ENCODE data around the gene PLOD3. TPM values are rescaled to one million over a fixed set of nuclear protein-coding genes. Genes with fewer than 3 reads are reported as not detected.

The PLOD3 gene
- total RNA-seq, 4 donors from 2014 or later, result 30.0 to 42.5 (median 32.7) TPM

- H3K27me3 ChIP-seq, result peaks cover 44% of the 10 kb centered on the region
- no peak overlapping the region for H3K27ac ChIP-seq
- WGBS, 2 donors, result 2 to 4% methylated on average over 13 to 18 of the region's 18 CpGs
- intact Hi-C loops (cut with DNase I), result loop anchor here (10.0 kb wide), 1 partner anchor 274 kb away; the partner anchor contains the start of gene ACHE
- TF ChIP-seq POLR2A (IDR thresholded peaks at IDR 0.05), result no peak
- TF ChIP-seq, protein P1, sequence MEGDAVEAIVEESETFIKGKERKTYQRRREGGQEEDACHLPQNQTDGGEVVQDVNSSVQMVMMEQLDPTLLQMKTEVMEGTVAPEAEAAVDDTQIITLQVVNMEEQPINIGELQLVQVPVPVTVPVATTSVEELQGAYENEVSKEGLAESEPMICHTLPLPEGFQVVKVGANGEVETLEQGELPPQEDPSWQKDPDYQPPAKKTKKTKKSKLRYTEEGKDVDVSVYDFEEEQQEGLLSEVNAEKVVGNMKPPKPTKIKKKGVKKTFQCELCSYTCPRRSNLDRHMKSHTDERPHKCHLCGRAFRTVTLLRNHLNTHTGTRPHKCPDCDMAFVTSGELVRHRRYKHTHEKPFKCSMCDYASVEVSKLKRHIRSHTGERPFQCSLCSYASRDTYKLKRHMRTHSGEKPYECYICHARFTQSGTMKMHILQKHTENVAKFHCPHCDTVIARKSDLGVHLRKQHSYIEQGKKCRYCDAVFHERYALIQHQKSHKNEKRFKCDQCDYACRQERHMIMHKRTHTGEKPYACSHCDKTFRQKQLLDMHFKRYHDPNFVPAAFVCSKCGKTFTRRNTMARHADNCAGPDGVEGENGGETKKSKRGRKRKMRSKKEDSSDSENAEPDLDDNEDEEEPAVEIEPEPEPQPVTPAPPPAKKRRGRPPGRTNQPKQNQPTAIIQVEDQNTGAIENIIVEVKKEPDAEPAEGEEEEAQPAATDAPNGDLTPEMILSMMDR (IDR thresholded peaks at IDR 0.05), result no peak
- H3K36me3 ChIP-seq, result no peaks in the 10 kb centered on the region
- DNase-seq, result no peak
- no peaks in the 10 kb centered on the region for H3K9me3 ChIP-seq
- peaks cover 35 to 57% of the 10 kb centered on the region in 2 donors for H3K4me1 ChIP-seq
- H3K4me3 ChIP-seq (replicated peaks in 1 of 3), result no peak overlapping the region
Observed at GRCh38 chr7:101169110-101169837, 48.1 kb downstream of the PLOD3 start.

DNA sequence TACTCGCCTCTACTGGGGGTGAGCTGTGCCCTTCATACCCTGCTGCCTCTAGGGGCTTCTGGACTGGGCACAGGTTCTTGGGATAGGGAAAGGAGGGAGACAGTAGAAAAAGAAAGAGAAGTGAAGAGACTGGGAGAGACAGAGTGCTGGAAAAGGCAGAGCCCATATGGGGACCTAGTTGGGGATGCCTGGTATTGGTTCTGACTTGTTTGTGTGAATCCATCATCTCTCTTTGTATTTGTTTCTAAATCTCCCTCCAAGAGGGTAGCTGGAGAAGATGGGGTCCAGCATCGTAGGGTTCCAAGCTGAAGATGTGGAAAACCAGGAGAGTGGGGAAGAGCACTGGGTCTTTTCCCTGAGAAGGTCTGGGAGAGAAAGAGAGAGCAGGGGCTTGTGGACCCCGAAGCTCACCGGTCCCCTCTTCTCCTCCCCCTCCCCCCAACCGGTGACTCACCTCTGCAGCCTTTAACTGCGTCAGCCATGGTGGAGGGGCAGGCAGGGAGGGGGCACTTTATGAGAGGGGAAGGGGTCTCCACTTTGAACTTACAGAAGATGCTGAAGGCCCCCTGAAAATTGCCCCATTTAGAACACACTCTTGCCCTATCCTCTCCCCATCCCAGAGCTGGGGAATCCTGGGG, 48.9 kb downstream of the PLOD3 start:
- intact Hi-C loops (cut with DNase I), result loop anchor here (10.0 kb wide), 1 partner anchor 274 kb away; the partner anchor contains the start of gene ACHE
- Histone ChIP-seq H3K4me3 (replicated peaks in 1 of 3) (no peak overlapping the region), H3K4me1 (peaks cover 36 to 58% of the 10 kb centered on the region in 2 donors), H3K27ac (no peak overlapping the region), H3K27me3 (peaks cover 46% of the 10 kb centered on the region), H3K36me3 (no peaks in the 10 kb centered on the region), H3K9me3 (no peaks in the 10 kb centered on the region)
- TF ChIP-seq POLR2A (IDR thresholded peaks at IDR 0.05), result no peak
- TF ChIP-seq, protein P1 (IDR thresholded peaks at IDR 0.05), result no peak
- WGBS, 2 donors, result 6 to 7% methylated on average over 6 of the region's 6 CpGs
- no peak for DNase-seq

DNA sequence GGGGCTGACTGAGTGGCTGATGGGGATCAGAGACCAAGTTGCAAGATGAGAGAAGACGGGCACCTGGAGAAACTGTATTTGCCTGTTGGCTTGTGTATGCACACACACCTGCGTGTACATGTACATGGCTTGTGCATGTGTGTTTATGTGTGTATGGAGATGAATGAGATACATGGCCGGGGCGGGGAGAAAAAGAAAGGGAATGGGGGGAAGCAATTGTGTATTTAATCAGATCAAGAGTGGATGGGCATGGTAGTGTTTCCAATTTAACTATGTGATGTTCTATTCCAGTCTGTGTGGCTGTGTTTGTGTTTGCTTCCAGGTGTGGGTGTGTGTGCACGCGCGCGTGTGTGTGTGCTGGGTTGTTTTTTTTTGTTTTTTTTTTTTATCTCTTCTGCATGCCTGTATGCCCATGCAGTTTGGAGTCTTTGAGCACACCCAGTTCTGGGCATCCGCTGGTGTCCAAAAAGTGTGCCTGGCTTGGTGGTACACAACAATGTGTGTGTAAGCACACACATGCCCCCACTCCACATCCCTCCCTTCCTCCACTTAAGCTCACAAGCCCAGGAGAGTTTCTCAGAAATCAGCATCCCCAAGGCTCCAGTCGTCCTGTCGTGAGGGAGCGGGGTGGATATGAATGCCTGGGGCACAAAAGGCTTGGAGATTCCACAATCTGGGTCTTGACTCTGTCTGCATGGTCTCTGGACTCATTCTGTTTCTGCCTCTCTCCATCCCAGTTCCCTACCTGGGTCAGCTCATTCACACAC, 49.6 kb downstream of the PLOD3 start:
- Histone ChIP-seq H3K4me3 (replicated peaks in 1 of 3) (no peak overlapping the region), H3K27me3 (peaks cover 48% of the 10 kb centered on the region)

GRCh38 chr7:101166909-101167644, 50.3 kb downstream of the PLOD3 start:
- Histone ChIP-seq H3K9me3 (no peaks in the 10 kb centered on the region), H3K4me3 (replicated peaks in 1 of 3) (no peak overlapping the region), H3K36me3 (no peaks in the 10 kb centered on the region), H3K27ac (no peak overlapping the region), H3K27me3 (peaks cover 41% of the 10 kb centered on the region), H3K4me1 (peaks cover 25 to 57% of the 10 kb centered on the region in 2 donors)
- DNase-seq, result no peak
- intact Hi-C loops (cut with DNase I), result loop anchor here (10.0 kb wide), 1 partner anchor 272 kb away; the partner anchor contains the start of gene ACHE
- 1% methylated on average over 18 to 19 of the region's 19 CpGs for WGBS, 2 donors
- no peak for TF ChIP-seq POLR2A (IDR thresholded peaks at IDR 0.05)
- TF ChIP-seq, protein P1 (IDR thresholded peaks at IDR 0.05), result no peak

More for the DNA sequence above, 49.6 kb downstream of the PLOD3 start:
- Histone ChIP-seq H3K9me3 (no peaks in the 10 kb centered on the region), H3K27ac (no peak overlapping the region), H3K36me3 (no peaks in the 10 kb centered on the region), H3K4me1 (peaks cover 33 to 58% of the 10 kb centered on the region in 2 donors)
- no peak for TF ChIP-seq POLR2A (IDR thresholded peaks at IDR 0.05)
- TF ChIP-seq, protein P1 (IDR thresholded peaks at IDR 0.05), result no peak
- intact Hi-C loops (cut with DNase I), result loop anchor here (10.0 kb wide), 1 partner anchor 273 kb away; the partner anchor contains the start of gene ACHE
- WGBS, 2 donors, result 3 to 4% methylated on average over 12 of the region's 12 CpGs
- no peak for DNase-seq

Data from thyroid gland (tissue), 4 donors.